Fibroblast of skin of left biceps (primary cell): ENCODE results near the gene DMRTC2.
"Not testable (repeated sequence)": the region's sequence is repeated elsewhere in the genome, so short reads cannot be mapped to it uniquely, and the experiment has no call there.

Source experiments
- DNase-seq, 2 experiments: peaks; one replicate each; pipeline ENCODE4 v3.0.0-alpha.2; 2013; ENCODE audit warnings: low read depth in 2 of 2

The DMRTC2 gene

GRCh38 chr19:41871573-41872383 is 26.9 kb downstream of the DMRTC2 start:
- no peak for DNase-seq

DNA sequence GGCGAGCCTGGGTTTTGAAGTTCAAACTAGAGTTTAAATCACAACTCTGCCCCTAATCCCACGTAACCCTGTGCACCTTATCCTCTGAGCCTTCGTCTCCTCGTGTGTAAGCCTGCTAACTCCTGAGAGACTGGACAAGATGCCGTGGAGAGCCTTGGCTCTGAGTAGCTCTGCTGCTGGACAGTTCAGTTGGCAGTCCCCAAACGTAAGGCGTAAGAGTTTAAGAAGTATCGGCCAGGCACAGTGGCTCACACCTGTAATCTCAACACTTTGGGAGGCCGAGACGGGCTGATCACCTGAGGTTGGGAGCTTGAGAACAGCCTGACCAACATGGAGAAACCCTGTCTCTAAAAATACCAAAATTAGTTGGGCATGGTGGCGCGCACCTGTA is 27.5 kb downstream of the DMRTC2 start:
- no peak for DNase-seq

GRCh38 chr19:41872775-41873647 is 28.2 kb downstream of the DMRTC2 start:
- DNase-seq = no peak

GRCh38 chr19:41875973-41876372 is 31.1 kb downstream of the DMRTC2 start:
- not testable (repeated sequence) for DNase-seq

GRCh38 chr19:41876847-41877832 is 32.3 kb downstream of the DMRTC2 start, which contains the start of gene CD79A:
Gene CD79A, plus strand, starts transcription at chr19:41877279. Its CDS starts 26 bp downstream, at chr19:41877305.
- no peak for DNase-seq

- no peak for DNase-seq
Measured at GRCh38 chr19:41877916-41878905, 33.4 kb downstream of the DMRTC2 start.

DNA sequence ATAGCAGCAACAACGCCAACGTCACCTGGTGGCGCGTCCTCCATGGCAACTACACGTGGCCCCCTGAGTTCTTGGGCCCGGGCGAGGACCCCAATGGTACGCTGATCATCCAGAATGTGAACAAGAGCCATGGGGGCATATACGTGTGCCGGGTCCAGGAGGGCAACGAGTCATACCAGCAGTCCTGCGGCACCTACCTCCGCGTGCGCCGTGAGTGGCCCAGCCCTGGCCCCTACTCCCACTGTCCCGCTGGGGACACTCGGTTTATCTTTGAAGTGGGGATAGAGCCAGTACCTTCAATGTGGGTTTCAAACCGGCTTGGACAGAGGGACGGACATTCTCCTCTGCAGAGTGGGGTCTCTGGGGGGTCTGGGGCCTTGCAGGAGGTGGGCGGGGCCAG is 34.2 kb downstream of the DMRTC2 start:
- no peak for DNase-seq

- no peak for DNase-seq
Measured at GRCh38 chr19:41879670-41880328, 35.0 kb downstream of the DMRTC2 start.

DNA sequence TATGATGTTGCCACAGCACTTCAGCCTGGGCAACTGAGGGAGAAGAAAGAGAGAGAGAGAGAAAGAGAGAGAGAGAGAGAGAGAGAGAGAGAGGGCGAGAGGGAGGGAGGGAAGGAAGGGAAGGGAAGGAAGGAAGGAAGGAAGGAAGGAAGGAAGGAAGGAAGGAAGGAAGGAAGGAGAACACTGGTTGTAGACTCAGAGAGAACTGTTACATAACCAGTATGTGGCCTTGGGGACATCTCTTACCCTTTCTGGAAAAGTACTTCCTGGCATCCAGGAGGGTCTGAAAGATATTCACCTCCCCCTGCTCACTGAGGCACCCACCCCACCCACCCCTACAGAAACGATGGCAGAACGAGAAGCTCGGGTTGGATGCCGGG is 35.5 kb downstream of the DMRTC2 start:
- no peak for DNase-seq

DNA sequence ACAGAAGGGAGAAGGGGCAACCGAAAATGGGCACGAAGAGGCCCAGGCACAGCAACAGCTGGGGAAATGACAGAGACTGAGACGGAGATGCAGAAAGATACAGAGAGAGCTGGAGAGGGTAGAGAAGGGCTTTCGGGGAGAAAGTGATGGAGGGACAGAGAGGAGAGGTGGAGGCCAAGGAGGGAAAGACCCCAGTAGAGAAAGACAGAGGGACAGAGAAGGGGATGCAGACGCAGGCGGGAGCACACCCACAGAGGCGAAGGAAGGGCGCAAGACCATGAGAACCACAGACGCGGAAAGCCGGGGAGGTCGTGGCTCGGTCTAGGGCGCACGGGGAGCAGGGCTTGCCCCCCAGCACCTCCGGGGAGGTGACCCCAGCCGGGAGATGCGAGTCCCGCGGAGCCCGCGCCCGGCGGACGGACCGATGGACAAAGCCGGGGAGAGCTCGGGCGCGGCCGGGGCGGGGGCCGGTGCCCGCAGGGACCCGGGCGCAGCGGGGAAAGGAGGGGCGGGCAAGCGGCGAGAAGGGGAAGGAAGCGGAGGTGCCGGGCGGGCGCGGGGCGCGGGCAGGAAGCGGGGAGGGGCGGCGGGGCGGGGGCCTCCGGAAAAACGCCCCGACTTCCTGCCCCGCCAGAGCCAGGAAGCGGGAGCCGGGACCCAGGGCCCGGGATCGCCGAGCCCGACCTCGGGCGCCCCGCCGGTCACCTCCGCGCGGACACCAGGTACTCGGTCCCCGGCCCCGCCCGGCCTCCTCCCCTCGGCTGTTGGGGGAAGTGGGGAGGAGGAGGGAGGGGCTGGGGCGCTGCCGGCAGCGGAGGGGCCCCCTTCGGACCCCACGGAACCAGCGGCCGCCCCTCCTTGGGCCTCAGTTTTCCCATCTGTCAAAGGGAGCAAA is 38.0 kb downstream of the DMRTC2 start, which contains the start of gene ARHGEF1:
Gene ARHGEF1, plus strand, starts transcription at position 617 of the 895 bp plus-strand sequence. CDS start 4,899 bp downstream, outside the sequence.
- no peak for DNase-seq

GRCh38 chr19:41883463-41883820 is 38.6 kb downstream of the DMRTC2 start:
- no peak for DNase-seq

DNA sequence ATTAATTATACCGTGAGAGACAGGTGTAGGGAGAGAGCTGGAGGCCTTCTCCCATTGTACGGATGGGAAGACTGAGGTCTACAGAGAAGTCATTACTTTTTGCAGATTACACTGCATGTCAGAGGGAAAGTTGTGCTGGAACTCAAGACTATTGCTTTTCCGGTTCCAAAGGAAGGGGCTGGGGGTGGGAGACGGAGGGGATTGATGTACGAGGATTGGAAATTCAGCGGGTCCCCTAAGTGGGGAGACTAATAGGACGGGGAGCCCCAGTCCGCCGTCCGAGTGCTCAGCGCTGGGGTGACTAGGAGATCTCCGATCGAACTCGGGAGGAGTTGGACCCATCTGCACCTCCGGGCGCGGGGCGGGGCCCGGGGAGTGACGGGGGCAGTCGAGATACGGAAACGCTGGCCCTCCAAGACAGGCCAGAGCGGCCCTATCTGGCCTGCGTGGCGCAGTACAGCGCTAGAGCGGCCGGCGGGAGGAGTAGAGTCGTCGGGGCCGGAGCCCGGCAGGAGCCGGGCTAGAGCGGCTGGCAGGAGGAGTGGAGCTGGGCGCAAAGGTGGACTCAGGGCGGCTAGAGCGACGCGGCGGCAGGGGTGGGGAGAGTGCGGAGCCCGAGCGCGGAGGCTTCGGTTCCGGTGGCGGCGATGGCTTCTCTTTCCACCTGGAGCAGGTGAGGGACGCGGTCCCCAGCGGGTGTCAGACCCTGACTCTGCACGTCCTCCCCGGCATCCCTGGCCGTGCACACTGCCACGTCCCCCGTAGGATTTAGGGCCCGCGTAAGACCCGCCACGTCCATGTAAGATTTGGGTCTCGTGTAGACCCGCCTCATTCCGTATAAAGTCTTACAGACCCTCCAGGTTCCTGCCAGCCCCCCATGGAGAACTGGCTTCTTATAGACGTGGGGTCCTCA is 39.2 kb downstream of the DMRTC2 start:
- peak; percentile 90 to 91 for DNase-seq

DNA sequence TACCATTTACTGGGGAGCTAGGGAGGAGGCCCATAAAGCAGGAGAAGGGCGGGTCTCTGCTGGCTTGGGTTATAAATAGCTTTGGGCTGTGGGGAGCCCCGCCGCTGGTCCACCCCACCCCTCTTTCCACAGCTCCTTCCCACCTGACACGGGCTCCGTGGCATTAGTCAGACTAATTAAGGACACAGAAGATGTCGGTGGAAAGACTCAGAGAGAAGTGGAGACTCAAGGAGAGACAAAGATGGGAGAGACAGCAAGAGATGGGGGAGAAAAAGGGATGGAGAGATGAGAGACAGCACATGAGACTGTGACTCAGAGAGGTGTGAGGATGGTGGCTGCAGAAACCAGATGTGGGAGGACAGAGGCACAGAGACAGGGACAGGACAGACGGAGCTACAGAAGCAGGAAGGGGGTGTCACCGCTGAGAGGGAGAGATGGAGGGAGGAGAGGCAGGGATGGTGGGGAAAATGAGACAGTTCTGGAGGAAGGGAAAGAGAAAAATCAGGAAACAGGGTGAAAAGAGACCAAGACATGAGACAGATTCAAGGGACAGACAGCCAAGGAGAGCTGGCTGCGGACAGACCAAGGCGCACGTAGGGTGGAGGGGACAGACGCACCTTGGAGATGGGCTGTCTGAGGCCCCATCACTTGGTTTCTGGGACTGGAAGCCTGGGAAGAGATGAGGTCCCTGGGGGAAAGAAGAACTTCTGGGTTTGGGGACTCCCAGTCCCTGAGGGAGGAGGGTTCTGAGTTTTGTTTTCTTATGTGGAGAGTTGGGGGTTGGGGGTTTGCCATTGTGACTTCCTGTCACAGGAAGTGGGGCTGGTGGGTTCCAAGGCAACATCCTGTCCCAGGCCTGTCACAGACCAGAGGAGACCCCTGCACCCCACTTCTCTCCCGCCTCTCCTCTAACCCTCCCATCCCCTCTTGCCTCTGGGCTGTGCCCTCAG is 42.2 kb downstream of the DMRTC2 start:
- no peak for DNase-seq

DNA sequence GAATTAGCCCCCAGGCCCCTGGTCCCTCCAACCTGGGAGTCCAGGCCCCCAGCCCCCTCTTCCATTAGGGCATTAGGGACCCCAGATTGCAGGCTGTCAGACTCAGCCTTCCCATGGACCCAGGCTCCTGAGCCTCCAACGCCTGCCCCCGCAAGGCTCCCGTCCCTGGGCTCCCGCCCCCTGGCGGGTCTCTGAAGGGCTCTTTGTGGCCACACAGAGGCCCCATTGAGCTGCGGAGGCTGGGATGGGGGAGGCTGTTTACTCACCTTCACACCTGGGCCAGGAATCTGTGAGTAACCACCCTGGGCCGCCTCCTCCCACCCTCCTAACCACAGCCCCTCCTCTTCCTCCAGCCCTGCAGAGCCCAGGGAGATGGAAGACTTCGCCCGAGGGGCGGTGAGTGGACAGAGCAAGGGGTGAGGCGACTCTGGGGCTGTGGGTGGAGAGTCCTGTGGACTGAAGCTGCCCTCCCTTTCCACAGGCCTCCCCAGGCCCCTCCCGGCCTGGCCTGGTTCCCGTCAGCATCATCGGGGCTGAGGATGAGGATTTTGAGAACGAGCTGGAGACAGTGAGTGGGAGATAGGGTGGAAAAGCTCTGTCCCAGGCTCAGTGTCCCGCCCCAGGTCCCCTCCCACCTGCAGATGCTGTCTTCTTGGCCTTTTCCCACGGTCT is 43.0 kb downstream of the DMRTC2 start:
- no peak for DNase-seq

DNA sequence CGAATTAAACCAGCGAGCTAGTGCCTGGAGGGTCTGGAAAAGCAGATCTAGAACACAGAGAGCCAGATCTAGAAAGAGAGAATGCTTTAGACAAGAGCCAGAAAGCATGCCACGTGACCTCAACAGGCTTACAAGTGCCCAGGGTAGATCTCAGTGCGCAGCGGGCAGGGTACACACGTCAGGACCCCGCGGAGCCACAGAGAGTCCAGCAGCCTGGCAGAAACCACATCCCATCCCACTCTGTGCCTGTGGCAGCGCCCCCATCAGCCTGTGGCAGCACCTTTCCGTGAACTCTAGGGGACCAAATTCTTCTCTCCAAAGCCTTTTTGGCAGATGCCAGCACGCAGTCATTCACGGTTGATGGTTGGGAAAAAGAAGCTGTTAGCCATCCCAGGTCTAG is 44.1 kb downstream of the DMRTC2 start:
- DNase-seq = no peak

- DNase-seq = no peak
Measured at GRCh38 chr19:41889896-41890295, 45.1 kb downstream of the DMRTC2 start.
